Neuron (in vitro differentiated cells): ENCODE measurements around the gene ESRRA.

Experiments
- H2AFZ ChIP-seq: one replicate; pipeline ENCODE4 v1.6.1; 2013; ENCODE audit warnings: low read depth, mild to moderate bottlenecking, inconsistent platforms, low read length, moderate library complexity
- H3K27me3 ChIP-seq: one replicate; pipeline ENCODE4 v1.6.1; 2013; ENCODE audit warnings: low read length; ENCODE audit not compliant: insufficient read depth
- H3K36me3 ChIP-seq: one replicate; pipeline ENCODE4 v1.6.1; 2013; ENCODE audit warnings: low read length; ENCODE audit not compliant: insufficient read depth
- H3K4me1 ChIP-seq: one replicate; pipeline ENCODE4 v1.6.1; 2013; ENCODE audit warnings: low read length; ENCODE audit not compliant: insufficient read depth
- H3K4me3 ChIP-seq: 2 replicates; pipeline ENCODE4 v1.5.1; 2013; ENCODE audit warnings: mild to moderate bottlenecking, low read length, moderate library complexity
- H3K9me3 ChIP-seq: one replicate; pipeline ENCODE4 v1.6.1; 2013; ENCODE audit warnings: low read length

ESRRA gene

DNA sequence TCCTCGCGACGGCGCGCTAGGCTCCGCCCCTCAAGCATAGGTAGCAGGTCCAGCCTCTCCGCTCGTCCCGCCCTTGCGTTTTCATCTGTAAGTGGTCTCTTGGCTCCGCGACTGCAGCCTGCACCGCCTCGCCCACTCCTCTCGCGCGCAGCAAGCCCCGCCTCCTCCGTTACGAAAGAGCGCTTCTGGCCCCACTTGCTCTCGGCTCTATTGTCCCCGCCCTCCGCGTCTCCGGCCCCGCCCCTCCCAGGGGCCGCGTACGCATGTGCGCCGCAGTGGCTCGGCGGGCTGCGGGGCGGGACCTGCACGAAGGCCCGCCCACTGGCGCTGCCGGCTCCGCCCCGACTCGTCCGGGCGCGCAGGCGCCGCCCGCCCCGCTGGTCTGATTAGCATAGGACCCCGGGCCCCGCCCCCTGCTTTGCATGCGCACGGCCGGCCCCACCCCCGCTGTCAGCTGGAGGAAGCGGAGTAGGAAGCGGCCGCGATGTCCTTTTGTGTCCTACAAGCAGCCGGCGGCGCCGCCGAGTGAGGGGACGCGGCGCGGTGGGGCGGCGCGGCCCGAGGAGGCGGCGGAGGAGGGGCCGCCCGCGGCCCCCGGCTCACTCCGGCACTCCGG is at the start of gene ESRRA:
Gene ESRRA (plus strand): TSS at position 450 of the 616 bp plus-strand sequence. CDS start 1,656 bp downstream, outside the sequence.
- Histone ChIP-seq H3K4me3 (peak within 1 kb of the TSS; percentile 68), H3K36me3 (no peaks in the 10 kb centered on the region), H3K9me3 (no peaks in the 10 kb centered on the region), H3K4me1 (peaks cover 18% of the 10 kb centered on the region), H2AFZ (peak within 1 kb of the TSS; percentile 81), H3K27me3 (peaks cover 7% of the 10 kb centered on the region)

DNA sequence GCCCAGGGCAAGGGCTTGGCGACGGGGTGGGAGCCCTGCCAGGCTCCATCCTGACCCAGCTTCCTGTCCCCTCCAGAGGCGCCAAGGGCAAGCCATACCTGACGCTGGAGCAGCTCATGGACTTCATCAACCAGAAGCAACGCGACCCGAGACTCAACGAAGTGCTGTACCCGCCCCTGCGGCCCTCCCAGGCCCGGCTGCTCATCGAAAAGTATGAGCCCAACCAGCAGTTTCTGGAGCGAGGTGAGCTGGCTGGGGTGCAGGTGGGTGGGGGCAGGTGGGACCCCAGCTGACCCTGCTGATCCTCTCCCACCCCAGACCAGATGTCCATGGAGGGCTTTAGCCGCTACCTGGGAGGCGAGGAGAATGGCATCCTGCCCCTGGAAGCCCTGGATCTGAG is 49.0 kb upstream of the ESRRA start:
- Histone ChIP-seq H3K4me3 (no peak overlapping the region), H3K27me3 (no peaks in the 10 kb centered on the region), H3K36me3 (peaks cover 35% of the 10 kb centered on the region), H2AFZ (no peak overlapping the region), H3K9me3 (no peaks in the 10 kb centered on the region), H3K4me1 (peaks cover 6% of the 10 kb centered on the region)

DNA sequence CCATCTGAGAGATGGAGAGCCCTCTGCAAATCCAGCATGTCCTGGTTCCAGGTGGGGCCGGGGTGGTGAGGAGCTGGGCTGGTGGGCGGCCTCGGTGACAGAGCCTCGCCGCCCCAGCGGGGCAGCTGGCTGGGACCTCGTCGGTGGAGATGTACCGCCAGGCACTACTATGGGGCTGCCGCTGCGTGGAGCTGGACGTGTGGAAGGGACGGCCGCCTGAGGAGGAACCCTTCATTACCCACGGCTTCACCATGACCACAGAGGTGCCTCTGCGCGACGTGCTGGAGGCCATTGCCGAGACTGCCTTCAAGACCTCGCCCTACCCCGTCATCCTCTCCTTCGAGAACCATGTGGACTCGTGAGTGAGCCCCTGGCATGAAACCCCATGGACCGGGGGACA is 47.0 kb upstream of the ESRRA start:
- Histone ChIP-seq H3K4me3 (no peak overlapping the region), H2AFZ (no peak overlapping the region), H3K27me3 (no peaks in the 10 kb centered on the region), H3K36me3 (peaks cover 55% of the 10 kb centered on the region), H3K4me1 (no peaks in the 10 kb centered on the region), H3K9me3 (no peaks in the 10 kb centered on the region)

DNA sequence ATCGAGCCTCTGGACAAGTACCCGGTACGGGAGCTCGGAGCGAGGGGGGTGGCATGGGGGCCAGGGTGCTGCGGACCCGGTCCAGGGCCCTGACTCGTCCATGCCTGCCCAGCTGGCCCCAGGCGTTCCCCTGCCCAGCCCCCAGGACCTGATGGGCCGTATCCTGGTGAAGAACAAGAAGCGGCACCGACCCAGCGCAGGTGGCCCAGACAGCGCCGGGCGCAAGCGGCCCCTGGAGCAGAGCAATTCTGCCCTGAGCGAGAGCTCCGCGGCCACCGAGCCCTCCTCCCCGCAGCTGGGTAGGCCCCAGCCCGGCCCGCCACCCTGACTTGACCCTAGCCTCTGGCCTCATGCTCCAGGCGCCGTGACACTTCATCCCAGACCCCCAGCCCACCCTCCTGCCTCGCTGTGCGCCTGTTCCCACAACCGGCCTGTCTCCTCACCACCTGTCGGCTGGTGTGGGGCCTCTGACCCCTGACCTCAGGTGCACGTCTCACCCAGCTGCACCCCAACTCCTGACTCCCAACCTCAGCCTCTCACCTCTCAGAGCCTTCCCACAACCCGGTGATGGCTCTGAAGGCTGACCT is 46.3 kb upstream of the ESRRA start:
- Histone ChIP-seq H3K27me3 (no peaks in the 10 kb centered on the region), H3K36me3 (peaks cover 56% of the 10 kb centered on the region), H3K9me3 (no peaks in the 10 kb centered on the region), H3K4me3 (no peak overlapping the region), H2AFZ (no peak overlapping the region), H3K4me1 (no peaks in the 10 kb centered on the region)

- Histone ChIP-seq H3K36me3 (peaks cover 56% of the 10 kb centered on the region), H3K4me3 (no peak overlapping the region), H3K27me3 (no peaks in the 10 kb centered on the region), H3K4me1 (no peaks in the 10 kb centered on the region), H3K9me3 (no peaks in the 10 kb centered on the region), H2AFZ (no peak overlapping the region)
These were observed 45.7 kb upstream of the ESRRA start for GRCh38 chr11:64259533-64260067.

DNA sequence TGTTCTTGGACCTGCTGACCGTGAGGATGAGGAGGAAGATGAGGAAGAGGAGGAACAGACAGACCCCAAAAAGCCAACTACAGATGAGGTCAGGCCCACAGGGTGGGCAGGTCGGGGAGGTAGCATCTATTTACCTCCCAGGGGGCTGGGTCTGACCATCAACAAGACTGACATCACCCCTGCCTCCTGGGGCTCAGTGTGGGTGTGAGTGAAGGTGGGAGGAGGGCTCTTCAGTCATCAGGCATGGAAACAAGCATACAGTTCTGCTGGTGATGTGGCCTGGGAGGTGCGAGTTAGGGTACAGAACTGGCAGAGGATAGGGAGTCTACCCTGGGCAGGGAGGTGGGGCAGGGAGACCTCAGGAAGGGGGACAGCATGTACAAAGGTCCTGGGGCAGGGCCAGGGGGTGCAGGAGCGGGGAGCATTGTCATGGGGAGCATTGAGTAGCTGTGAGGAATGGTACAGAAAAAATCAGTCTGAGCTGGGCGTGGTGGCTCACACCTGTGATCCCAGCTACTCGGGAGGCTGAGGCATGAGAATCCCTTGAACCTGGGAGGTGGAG is 45.1 kb upstream of the ESRRA start:
- Histone ChIP-seq H3K36me3 (peaks cover 56% of the 10 kb centered on the region), H2AFZ (no peak overlapping the region), H3K9me3 (no peaks in the 10 kb centered on the region), H3K27me3 (no peaks in the 10 kb centered on the region), H3K4me3 (no peak overlapping the region), H3K4me1 (no peaks in the 10 kb centered on the region)

GRCh38 chr11:64261556-64262080 is 43.7 kb upstream of the ESRRA start:
- Histone ChIP-seq H3K9me3 (no peaks in the 10 kb centered on the region), H2AFZ (no peak overlapping the region), H3K36me3 (peaks cover 52% of the 10 kb centered on the region), H3K27me3 (no peaks in the 10 kb centered on the region), H3K4me3 (no peak overlapping the region), H3K4me1 (no peaks in the 10 kb centered on the region)

- Histone ChIP-seq H3K4me1 (no peaks in the 10 kb centered on the region), H2AFZ (no peak overlapping the region), H3K27me3 (no peaks in the 10 kb centered on the region), H3K4me3 (no peak overlapping the region), H3K36me3 (peaks cover 51% of the 10 kb centered on the region), H3K9me3 (no peaks in the 10 kb centered on the region)
These were observed 42.9 kb upstream of the ESRRA start for GRCh38 chr11:64262271-64263002.

- Histone ChIP-seq H3K27me3 (no peaks in the 10 kb centered on the region), H3K36me3 (peaks cover 48% of the 10 kb centered on the region), H3K9me3 (no peaks in the 10 kb centered on the region), H2AFZ (no peak overlapping the region), H3K4me3 (no peak overlapping the region), H3K4me1 (peaks cover under 1% of the 10 kb centered on the region)
These were observed 42.0 kb upstream of the ESRRA start for GRCh38 chr11:64263021-64263946.

- Histone ChIP-seq H3K4me1 (peaks cover 7% of the 10 kb centered on the region), H2AFZ (no peak overlapping the region), H3K9me3 (no peaks in the 10 kb centered on the region), H3K36me3 (peaks cover 43% of the 10 kb centered on the region), H3K27me3 (no peaks in the 10 kb centered on the region), H3K4me3 (no peak overlapping the region)
These were observed 41.4 kb upstream of the ESRRA start for GRCh38 chr11:64263947-64264317.

GRCh38 chr11:64264371-64264852 is 40.9 kb upstream of the ESRRA start:
- Histone ChIP-seq H3K9me3 (no peaks in the 10 kb centered on the region), H3K27me3 (no peaks in the 10 kb centered on the region), H3K4me1 (peaks cover 9% of the 10 kb centered on the region), H3K4me3 (no peak overlapping the region), H2AFZ (no peak overlapping the region), H3K36me3 (peaks cover 40% of the 10 kb centered on the region)
